GM12878 (cell line): Measurements from ENCODE around the gene KLHL30.

Source experiments
- CEBPB ChIP-seq, 2 experiments: fragments of 150-350 bp in 1 of 2; IDR thresholded peaks; 2 replicates each; pipeline ENCODE4 v1.6.1; 2012 to 2014; ENCODE audit warnings: low read depth in 2 of 2, low read length in 2 of 2, borderline replicate concordance in 1 of 2, inconsistent platforms in 1 of 2
- CHD4 ChIP-seq: fragments of 200-600 bp; sonication (generic); IDR thresholded peaks from 2 replicates; pipeline ENCODE4 v1.6.1; 2016; ENCODE audit warnings: mild to moderate bottlenecking
- CREM ChIP-seq: IDR thresholded peaks from 2 replicates; pipeline ENCODE4 v1.6.1; 2014; ENCODE audit warnings: antibody characterized with exemption, low read depth
- CTCF ChIP-seq, 3 experiments: IDR thresholded peaks in 2 of 3; conservative IDR thresholded peaks in 1 of 3; 2 replicates each; pipeline ENCODE4 v1.5.1; 2011; ENCODE audit warnings: low read depth in 3 of 3, low read length in 3 of 3, mild to moderate bottlenecking in 3 of 3, control low read depth in 2 of 3, moderate library complexity in 2 of 3, inconsistent platforms in 1 of 3, mixed read lengths in 1 of 3; ENCODE audit not compliant: control insufficient read depth in 2 of 3, insufficient read depth in 1 of 3; ENCODE audit errors: extremely low read depth in 1 of 3
- FOS ChIP-seq: IDR thresholded peaks from 3 replicates; pipeline ENCODE4 v1.6.1; 2011; ENCODE audit warnings: borderline replicate concordance; ENCODE audit not compliant: insufficient read length; ENCODE audit errors: extremely low read depth
- MAX ChIP-seq: IDR thresholded peaks from 2 replicates; pipeline ENCODE4 v1.6.1; 2012; ENCODE audit warnings: low read depth, low read length, improper control_type of control experiment
- POLR2AphosphoS5 ChIP-seq: IDR thresholded peaks from 2 replicates; pipeline ENCODE4 v1.6.1; 2011; ENCODE audit warnings: mild to moderate bottlenecking, low read length, inconsistent platforms
- USF1 ChIP-seq: IDR thresholded peaks from 2 replicates; pipeline ENCODE4 v1.6.1; 2011; ENCODE audit warnings: borderline replicate concordance, low read depth, mild to moderate bottlenecking, moderate library complexity, mixed read lengths, low read length; ENCODE audit not compliant: insufficient read depth; ENCODE audit errors: extremely low read length
- TF ChIP-seq, protein P1 (sequence below): IDR thresholded peaks from 2 replicates; pipeline ENCODE4 v1.6.1; 2011; ENCODE audit warnings: borderline replicate concordance, low read depth, mild to moderate bottlenecking, moderate library complexity, low read length; ENCODE audit not compliant: insufficient read depth, poor library complexity, severe bottlenecking

GRCh38 chr2:238097988-238098871 is 40.2 kb upstream of the KLHL30 start:
- TF ChIP-seq FOS (no peak), CEBPB (IDR thresholded peaks at IDR 0.05; ENCODE audit: borderline replicate concordance in 1 of 2, low read depth in 2 of 2, low read length in 2 of 2) (no peak), CREM (no peak), CHD4 (no peak), USF1 (no peak), CTCF (IDR thresholded peaks at IDR 0.05 in 2 of 3, conservative IDR thresholded peaks at IDR 0.05 in 1 of 3; ENCODE audit: control insufficient read depth in 2 of 3, extremely low read depth in 1 of 3, insufficient read depth in 1 of 3, low read depth in 3 of 3, low read length in 3 of 3) (no peak), POLR2AphosphoS5 (no peak; the same call in 1 of the 2 replicates), MAX (no peak)
- TF ChIP-seq, protein P1, sequence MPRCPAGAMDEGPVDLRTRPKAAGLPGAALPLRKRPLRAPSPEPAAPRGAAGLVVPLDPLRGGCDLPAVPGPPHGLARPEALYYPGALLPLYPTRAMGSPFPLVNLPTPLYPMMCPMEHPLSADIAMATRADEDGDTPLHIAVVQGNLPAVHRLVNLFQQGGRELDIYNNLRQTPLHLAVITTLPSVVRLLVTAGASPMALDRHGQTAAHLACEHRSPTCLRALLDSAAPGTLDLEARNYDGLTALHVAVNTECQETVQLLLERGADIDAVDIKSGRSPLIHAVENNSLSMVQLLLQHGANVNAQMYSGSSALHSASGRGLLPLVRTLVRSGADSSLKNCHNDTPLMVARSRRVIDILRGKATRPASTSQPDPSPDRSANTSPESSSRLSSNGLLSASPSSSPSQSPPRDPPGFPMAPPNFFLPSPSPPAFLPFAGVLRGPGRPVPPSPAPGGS, result peak; percentile 9
